NOMO-1 (cell line): ENCODE measurements around the gene OR5C1.
"Not testable (repeated sequence)": the region's sequence is repeated elsewhere in the genome, so short reads cannot be mapped to it uniquely, and the experiment has no call there.

Experiments
- DNase-seq, 2 experiments: peaks; one replicate each; lab custom pipeline; 2025; ENCODE audit not compliant: unreplicated experiment in 2 of 2; lab: John Stamatoyannopoulos, UW

The OR5C1 gene

DNA sequence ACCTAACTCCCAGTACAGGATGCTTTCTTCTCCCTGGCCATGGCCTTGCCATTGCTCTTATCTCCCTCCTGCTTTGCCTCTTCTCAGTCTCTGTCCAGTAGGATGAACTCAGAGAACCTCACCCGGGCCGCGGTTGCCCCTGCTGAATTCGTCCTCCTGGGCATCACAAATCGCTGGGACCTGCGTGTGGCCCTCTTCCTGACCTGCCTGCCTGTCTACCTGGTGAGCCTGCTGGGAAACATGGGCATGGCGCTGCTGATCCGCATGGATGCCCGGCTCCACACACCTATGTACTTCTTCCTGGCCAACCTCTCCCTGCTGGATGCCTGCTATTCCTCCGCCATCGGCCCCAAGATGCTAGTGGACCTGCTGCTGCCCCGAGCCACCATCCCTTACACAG lies at the start of gene OR5C1:
Gene OR5C1 (plus strand): TSS at position 103 of the 400 bp plus-strand sequence. CDS start 0 bp downstream, at position 103.
- DNase-seq, result no peak

GRCh38 chr9:122742003-122742402 lies 46.7 kb upstream of the OR5C1 start, which contains the start of gene OR1L6:
TSS of gene OR1L6 (plus strand) at chr9:122742303. CDS start at chr9:122749848, 7,545 bp downstream.
- no peak for DNase-seq

DNA sequence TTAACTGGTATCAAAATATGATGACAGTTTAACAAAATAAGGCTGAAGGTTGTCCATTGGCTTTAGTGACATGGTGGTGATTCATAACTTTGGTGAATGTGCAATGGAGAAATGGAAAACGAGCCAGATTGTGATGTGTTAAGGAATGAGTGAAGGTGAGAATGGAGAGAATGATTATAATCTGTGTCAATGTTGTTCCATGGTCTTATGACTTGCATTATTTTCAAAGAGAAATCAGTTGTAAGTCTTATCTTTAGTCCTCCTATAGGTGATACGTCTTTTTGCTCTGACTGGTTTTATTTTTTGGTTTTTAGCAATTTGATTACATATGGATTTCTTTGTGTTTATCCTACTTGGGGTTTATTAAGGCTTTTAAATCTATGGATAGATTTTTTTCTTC lies 33.9 kb upstream of the OR5C1 start:
- DNase-seq, result no peak

DNA sequence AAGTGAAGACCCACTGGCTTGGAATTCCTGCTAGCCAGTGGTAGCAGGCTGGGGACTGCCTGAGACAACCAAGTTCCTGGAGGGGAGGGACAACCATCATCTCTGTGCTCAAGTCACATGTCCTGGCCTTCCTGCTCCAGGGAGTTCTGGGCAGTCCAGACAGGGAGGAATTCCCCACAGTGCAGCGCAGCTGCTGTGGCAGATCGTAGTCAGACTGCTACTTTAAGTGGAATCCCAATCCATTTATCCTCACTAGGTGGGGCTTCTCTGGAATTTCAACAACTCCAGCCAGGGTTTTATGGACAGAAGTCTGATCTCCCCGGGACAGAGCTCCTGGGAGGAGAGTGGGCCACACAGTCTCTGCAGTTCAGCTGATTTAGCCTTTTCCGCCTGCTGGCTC lies 20.9 kb upstream of the OR5C1 start:
- DNase-seq, result no peak

- DNase-seq, result no peak
Observed at GRCh38 chr9:122777052-122777451, 11.7 kb upstream of the OR5C1 start.

DNA sequence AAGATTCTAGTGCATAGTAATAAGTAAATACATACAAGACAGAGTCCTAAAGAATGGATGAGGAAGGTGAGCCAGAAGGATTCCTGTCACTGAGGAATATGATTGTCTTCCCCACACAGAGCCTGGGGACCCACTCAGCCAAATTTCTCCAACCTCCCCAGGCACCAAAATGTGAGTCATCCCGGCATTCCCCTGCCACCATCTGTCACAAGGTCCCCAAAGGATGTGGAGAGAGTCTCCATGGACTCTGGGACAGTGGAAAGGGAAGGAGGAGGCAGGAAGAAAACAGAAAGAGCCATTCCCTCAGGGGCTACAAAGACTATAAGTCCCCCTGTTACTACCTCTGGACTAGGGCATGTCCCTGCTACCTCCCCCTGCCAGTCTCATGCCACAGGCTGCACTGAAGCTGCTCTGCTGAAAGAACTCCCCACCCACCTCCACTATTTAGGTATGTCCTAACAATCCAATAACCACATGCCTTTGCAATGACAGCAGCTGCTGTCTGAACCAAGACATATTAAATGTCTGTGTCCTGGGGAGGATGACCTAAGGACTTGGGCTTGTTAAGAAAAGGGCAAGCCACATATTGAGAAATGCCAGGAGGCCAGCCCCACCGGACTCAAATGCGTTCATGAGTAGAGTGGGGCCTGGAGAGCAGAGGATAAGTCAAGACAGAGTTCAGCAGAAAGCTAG lies 10.7 kb upstream of the OR5C1 start:
- no peak for DNase-seq

DNA sequence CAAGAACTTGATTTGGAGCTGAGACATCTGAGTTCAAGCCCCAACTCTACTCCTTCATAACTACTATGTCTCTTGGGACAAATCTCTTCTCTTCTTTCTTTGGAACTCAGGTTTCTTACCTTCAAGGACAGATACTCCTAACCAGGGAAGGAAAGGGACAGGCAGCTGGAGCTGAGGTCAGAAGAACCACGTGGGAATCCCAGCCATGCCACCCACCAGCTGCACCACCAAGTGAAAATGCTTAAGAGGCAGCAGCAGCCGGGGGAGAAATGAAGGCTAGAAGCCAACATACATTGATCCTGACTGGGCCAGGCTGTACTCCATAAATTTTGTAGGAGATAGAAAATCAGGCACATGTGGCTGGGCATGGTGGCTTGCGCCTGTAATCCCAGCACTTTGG lies 9.6 kb upstream of the OR5C1 start:
- DNase-seq, result no peak

DNA sequence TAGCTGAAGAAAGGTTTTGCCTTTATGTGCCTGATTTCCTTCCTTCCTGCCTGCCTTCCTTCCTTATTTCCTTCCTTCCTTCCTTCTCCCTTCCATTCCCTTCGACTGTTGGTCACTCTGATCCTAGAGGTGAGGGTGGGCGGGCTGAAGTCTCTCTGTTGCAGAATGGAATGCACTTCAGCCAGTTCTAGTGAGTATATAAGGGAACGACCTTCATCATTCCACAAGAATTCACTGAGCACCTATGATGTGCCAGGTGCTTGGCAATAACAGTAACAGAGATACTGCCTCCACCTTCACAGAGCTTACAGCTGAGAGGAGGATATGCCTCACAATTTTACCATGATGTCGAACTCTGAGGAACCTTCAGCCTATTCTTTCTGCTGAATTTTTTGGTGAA lies 8.7 kb upstream of the OR5C1 start:
- DNase-seq, result no peak

DNA sequence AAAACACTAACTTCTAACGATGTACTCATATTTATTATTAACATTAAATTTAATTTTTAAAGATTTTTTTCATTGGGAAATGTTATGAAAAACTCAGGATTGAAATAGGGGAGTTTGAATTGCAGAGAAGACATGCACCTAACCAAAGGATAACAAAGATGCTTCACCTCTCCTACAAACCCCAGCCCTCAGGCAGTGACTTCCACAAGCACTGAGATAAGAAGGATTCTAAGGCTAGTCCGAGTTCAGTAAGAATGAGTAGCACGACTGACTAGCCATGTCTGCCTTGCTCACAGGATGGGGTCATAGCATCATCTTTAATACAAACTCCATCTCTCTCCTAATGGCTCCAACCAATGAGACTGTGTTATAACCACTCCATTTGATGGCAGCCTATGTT lies 7.1 kb upstream of the OR5C1 start:
- DNase-seq, result no peak

GRCh38 chr9:122785269-122785668 lies 3.5 kb upstream of the OR5C1 start:
- DNase-seq, result no peak

DNA sequence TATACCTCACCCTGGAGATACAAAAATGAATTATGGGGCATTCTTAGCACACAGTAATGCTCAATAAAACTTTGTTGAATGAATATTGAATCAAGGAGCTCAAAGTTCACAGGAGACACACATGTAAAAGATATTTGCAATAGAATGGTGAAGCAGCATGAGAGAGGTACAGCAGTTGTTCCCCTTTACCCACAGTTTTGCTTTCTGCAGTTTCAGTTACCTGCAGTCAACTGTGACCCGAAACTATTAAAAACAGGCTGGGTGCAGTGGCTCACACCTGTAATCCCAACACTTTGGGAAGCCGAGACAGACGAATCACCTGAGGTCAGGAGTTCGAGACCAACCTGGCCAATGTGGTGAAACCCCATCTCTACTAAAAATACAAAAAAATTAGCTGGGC lies 2.4 kb upstream of the OR5C1 start:
- DNase-seq, result no peak

GRCh38 chr9:122789256-122790046 lies 718 bp downstream of the OR5C1 start:
- DNase-seq, result no peak

- DNase-seq, result no peak
Observed at GRCh38 chr9:122791872-122792669, 3.3 kb downstream of the OR5C1 start.

DNA sequence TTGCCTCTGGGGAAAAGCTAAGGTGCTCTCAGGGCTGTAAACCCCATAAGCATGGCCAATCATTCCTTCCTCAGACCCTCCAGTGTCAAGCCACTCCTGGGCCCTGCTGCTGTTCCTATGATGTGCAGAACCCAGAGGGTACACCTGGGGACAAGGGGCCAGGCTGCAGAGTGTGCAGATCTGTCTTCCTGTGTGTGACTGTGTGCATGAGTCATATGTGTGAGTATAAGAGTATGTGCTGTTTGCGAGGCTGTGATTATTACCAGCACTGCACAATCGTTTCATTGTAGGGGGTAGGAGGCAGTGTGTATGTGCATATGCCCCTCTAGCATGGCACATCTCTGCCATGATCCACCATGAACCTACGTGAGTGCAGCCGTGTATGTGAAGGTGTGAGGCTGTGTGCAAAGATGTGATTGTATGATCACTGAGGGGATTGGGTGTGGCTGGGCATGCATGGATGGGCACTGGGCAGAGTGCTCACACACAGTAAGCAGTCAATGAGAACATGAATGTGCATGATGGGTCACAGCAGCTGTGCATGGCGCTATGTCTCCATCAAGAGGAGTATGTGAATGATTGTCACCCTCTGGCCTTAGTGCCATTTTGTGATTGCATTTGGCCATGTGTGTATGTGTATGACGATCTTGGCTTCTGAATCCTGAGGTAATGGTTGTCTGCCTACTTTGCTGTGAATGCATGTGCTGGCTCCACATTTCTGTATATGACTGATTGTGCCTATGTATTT lies 8.8 kb downstream of the OR5C1 start:
- DNase-seq, result no peak

DNA sequence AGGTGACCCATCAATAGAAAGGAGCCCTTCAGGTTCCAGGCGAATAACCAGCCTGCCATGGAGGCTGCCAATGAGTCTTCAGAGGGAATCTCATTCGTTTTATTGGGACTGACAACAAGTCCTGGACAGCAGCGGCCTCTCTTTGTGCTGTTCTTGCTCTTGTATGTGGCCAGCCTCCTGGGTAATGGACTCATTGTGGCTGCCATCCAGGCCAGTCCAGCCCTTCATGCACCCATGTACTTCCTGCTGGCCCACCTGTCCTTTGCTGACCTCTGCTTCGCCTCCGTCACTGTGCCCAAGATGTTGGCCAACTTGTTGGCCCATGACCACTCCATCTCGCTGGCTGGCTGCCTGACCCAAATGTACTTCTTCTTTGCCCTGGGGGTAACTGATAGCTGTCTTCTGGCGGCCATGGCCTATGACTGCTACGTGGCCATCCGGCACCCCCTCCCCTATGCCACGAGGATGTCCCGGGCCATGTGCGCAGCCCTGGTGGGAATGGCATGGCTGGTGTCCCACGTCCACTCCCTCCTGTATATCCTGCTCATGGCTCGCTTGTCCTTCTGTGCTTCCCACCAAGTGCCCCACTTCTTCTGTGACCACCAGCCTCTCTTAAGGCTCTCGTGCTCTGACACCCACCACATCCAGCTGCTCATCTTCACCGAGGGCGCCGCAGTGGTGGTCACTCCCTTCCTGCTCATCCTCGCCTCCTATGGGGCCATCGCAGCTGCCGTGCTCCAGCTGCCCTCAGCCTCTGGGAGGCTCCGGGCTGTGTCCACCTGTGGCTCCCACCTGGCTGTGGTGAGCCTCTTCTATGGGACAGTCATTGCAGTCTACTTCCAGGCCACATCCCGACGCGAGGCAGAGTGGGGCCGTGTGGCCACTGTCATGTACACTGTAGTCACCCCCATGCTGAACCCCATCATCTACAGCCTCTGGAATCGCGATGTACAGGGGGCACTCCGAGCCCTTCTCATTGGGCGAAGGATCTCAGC lies 11.6 kb downstream of the OR5C1 start, which contains the start of gene OR1K1:
Gene OR1K1 (plus strand): TSS at position 58 of the 995 bp plus-strand sequence. CDS start 0 bp downstream, at position 58.
- no peak for DNase-seq

GRCh38 chr9:122806661-122807060 lies 17.9 kb downstream of the OR5C1 start:
- no peak for DNase-seq

- no peak for DNase-seq
Observed at GRCh38 chr9:122807271-122807900, 18.7 kb downstream of the OR5C1 start.

GRCh38 chr9:122808141-122808540 lies 19.4 kb downstream of the OR5C1 start:
- no peak for DNase-seq

DNA sequence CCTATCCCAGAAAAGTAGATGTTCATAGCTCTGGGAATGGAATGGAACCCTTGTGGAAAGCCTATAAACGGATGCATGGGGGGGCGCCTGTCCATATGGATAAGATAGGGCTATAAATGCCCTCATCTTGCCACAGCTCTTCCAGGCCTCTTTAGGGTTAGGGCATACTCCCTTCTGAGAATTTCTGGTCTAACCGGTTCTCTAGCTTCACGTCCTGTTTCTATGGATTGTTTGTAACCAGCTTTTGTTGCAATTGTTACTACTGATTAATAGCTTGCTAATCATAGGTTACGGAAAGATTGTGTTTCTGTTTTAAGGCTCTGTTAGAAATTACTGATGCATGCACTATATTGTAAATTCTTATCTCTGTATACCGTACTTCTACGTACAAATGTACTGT lies 20.5 kb downstream of the OR5C1 start:
- DNase-seq, result not testable (repeated sequence)
